HCT116 (cell line): ENCODE results near the gene MAST4. TPM values are rescaled to one million over a fixed set of nuclear protein-coding genes. Genes with fewer than 3 reads are reported as not detected.

Source experiments
- ATAC-seq: fragments of 200-7000 bp; cut with Tn5 transposase; 2 replicates; pipeline ENCODE4 v1.9.1; 2020; ENCODE audit warnings: mild to moderate bottlenecking, moderate library complexity
- BruUV-seq: library from RNA; stranded (reverse); fragments of 400-500 nt; replicated peaks from 2 replicates; lab custom pipeline; 2021; lab: Mats Ljungman, UMichigan
- CTCF ChIA-PET: fragments of 300-600 bp; sonication (Branson Sonifier 250); formaldehyde crosslinking; loops from one replicate; lab custom pipeline; 2021; ENCODE audit warnings: antibody characterized with exemption; lab: Charles Lee
- POLR2A ChIA-PET: fragments of 300-600, 350-600 bp; sonication (Branson Sonifier 250); formaldehyde crosslinking; loops from one replicate; lab custom pipeline; 2021; ENCODE audit warnings: antibody characterized with exemption; lab: Charles Lee
- RAD21 ChIA-PET, 2 experiments: fragments of 300-600 bp; sonication (Branson Sonifier 250); formaldehyde crosslinking; loops; one replicate each; lab custom pipeline; 2023; ENCODE audit warnings: low total read pairs in 2 of 2; ENCODE audit not compliant: uncharacterized antibody in 2 of 2, unreplicated experiment in 2 of 2, low non-redundant PET in 1 of 2; lab: Charles Lee
- DNase-seq: peaks from one replicate; pipeline ENCODE4 v3.0.0-alpha.2; 2010; ENCODE audit warnings: low read depth, low spot score
- H2AFZ ChIP-seq: fragments of 200-600 bp; shearing (Covaris generic), sonication (generic); 2 replicates; pipeline ENCODE4 v1.6.1; 2017; ENCODE audit warnings: low read depth, mixed run types, mixed read lengths, antibody characterized with exemption, low read length; ENCODE audit not compliant: poor library complexity, severe bottlenecking
- H3K27ac ChIP-seq: 2 replicates; pipeline ENCODE4 v1.5.1; 2012; ENCODE audit warnings: low read depth, low read length
- H3K27me3 ChIP-seq: fragments of 200-600 bp; sonication (generic); 2 replicates; pipeline ENCODE4 v1.6.1; 2016; ENCODE audit warnings: mixed run types, low read length, mixed read lengths; ENCODE audit not compliant: insufficient read depth
- H3K36me3 ChIP-seq, 2 experiments: fragments of 200-500 bp in 1 of 2; fragments of 200-600 bp in 1 of 2; sonication (Bioruptor generic) in 1 of 2; sonication (generic) in 1 of 2; 2 replicates each; pipeline versions ENCODE4 v1.5.1 to v1.6.1; 2014 to 2016; ENCODE audit warnings: low read length in 2 of 2, inconsistent platforms in 1 of 2, mixed read lengths in 1 of 2, mixed run types in 1 of 2; ENCODE audit not compliant: insufficient read depth in 2 of 2, control insufficient read depth in 1 of 2
- H3K4me1 ChIP-seq, 2 experiments: fragments of 200-600 bp in 1 of 2; sonication (generic) in 1 of 2; 2 replicates each; pipeline versions ENCODE4 v1.5.1 to v1.6.1; 2012 to 2017; ENCODE audit warnings: low read length in 2 of 2, inconsistent platforms in 1 of 2, mild to moderate bottlenecking in 1 of 2, mixed read lengths in 1 of 2, mixed run types in 1 of 2, moderate library complexity in 1 of 2; ENCODE audit not compliant: insufficient read depth in 2 of 2, control insufficient read depth in 1 of 2
- H3K4me2 ChIP-seq: fragments of 200-600 bp; sonication (generic); 2 replicates; pipeline ENCODE4 v1.6.1; 2017; ENCODE audit warnings: mixed run types, low read length, mixed read lengths
- H3K4me3 ChIP-seq, 2 experiments: fragments of 200-600 bp in 1 of 2; sonication (generic) in 1 of 2; replicated peaks in 1 of 2; 2 replicates each; pipeline ENCODE4 v1.5.1; 2011 to 2016; ENCODE audit warnings: low read length in 2 of 2, control low read depth in 1 of 2, low read depth in 1 of 2, mild to moderate bottlenecking in 1 of 2, mixed read lengths in 1 of 2, mixed run types in 1 of 2
- H3K79me2 ChIP-seq: fragments of 200-600 bp; sonication (generic); 2 replicates; pipeline ENCODE4 v1.6.1; 2017; ENCODE audit warnings: mild to moderate bottlenecking, mixed run types, low read length, moderate library complexity, mixed read lengths; ENCODE audit not compliant: insufficient read depth
- H3K9ac ChIP-seq: fragments of 200-600 bp; sonication (generic); 2 replicates; pipeline ENCODE4 v1.6.1; 2016; ENCODE audit warnings: low read length, mixed read lengths
- H3K9me2 ChIP-seq: fragments of 200-600 bp; sonication (generic), shearing (Covaris generic); 2 replicates; pipeline ENCODE4 v1.6.1; 2017; ENCODE audit warnings: mixed run types, mild to moderate bottlenecking, moderate library complexity; ENCODE audit not compliant: insufficient read depth
- H3K9me3 ChIP-seq, 2 experiments: fragments of 200-500 bp in 1 of 2; fragments of 200-600 bp in 1 of 2; sonication (Bioruptor generic) in 1 of 2; sonication (generic) in 1 of 2; 2 replicates each; pipeline ENCODE4 v1.6.1; 2014 to 2017; ENCODE audit warnings: low read length in 2 of 2, mixed read lengths in 2 of 2, inconsistent platforms in 1 of 2, low read depth in 1 of 2, mild to moderate bottlenecking in 1 of 2, mixed run types in 1 of 2, moderate library complexity in 1 of 2; ENCODE audit not compliant: control insufficient read depth in 1 of 2, insufficient read depth in 1 of 2
- H4K20me1 ChIP-seq: fragments of 200-600 bp; sonication (generic), shearing (Covaris generic); 2 replicates; pipeline ENCODE4 v1.6.1; 2017; ENCODE audit warnings: mixed run types, mild to moderate bottlenecking, moderate library complexity; ENCODE audit not compliant: insufficient read depth
- CBX3 ChIP-seq: IDR thresholded peaks from 2 replicates; pipeline ENCODE4 v1.6.1; 2012; ENCODE audit warnings: low read depth
- CEBPB ChIP-seq: IDR thresholded peaks from 2 replicates; pipeline ENCODE4 v1.6.1; 2012; ENCODE audit warnings: low read depth
- EGR1 ChIP-seq: IDR thresholded peaks from 2 replicates; pipeline ENCODE4 v1.6.1; 2012; ENCODE audit warnings: low read depth
- EZH2phosphoT487 ChIP-seq: fragments of 200-600 bp; IDR thresholded peaks from 2 replicates; pipeline ENCODE4 v1.6.1; 2018; ENCODE audit warnings: antibody characterized with exemption, borderline replicate concordance
- JUND ChIP-seq: IDR thresholded peaks from 2 replicates; pipeline ENCODE4 v1.6.1; 2012
- POLR2A ChIP-seq: IDR thresholded peaks from 2 replicates; pipeline ENCODE4 v1.7.0; 2011; ENCODE audit warnings: borderline replicate concordance; ENCODE audit not compliant: insufficient read depth, insufficient read length; ENCODE audit errors: extremely low read depth
- POLR2AphosphoS5 ChIP-seq: IDR thresholded peaks from 2 replicates; pipeline ENCODE4 v1.6.1; 2011; ENCODE audit warnings: mild to moderate bottlenecking, low read depth, low read length, moderate library complexity
- REST ChIP-seq: IDR thresholded peaks from 2 replicates; pipeline ENCODE4 v1.6.1; 2012; ENCODE audit warnings: low read depth
- SIN3A ChIP-seq: IDR thresholded peaks from 2 replicates; pipeline ENCODE4 v1.6.1; 2012; ENCODE audit warnings: low read depth
- YY1 ChIP-seq: IDR thresholded peaks from 2 replicates; pipeline ENCODE4 v1.6.1; 2011; ENCODE audit warnings: low read length, low read depth, moderate library complexity, mild to moderate bottlenecking; ENCODE audit not compliant: insufficient replicate concordance; ENCODE audit errors: extremely low read depth
- ZBTB33 ChIP-seq: IDR thresholded peaks from 2 replicates; pipeline ENCODE4 v1.6.1; 2011; ENCODE audit warnings: mild to moderate bottlenecking, low read length, moderate library complexity; ENCODE audit not compliant: insufficient replicate concordance; ENCODE audit errors: extremely low read depth
- ZFX ChIP-seq: fragments of 450-650 bp; IDR thresholded peaks from 2 replicates; pipeline ENCODE4 v1.6.1; 2017
- intact Hi-C: fragments of 100-400 bp; cut with micrococcal nuclease; formaldehyde crosslinking; loops from 2 replicates; pipeline ENCODE4 v1.10.0; 2022
- total RNA-seq: library from RNA; stranded (reverse); gene quantifications from one replicate; pipeline ENCODE4 v1.2.1, GENCODE V29; 2021; ENCODE audit not compliant: unreplicated experiment
- TF ChIP-seq, protein P1 (sequence below): IDR thresholded peaks from 2 replicates; pipeline ENCODE4 v1.6.1; 2012

The MAST4 gene
- total RNA-seq, 1 experiment from 2014 or later = 1.1 TPM

- Histone ChIP-seq H3K9ac (no peak overlapping the region), H3K27me3 (peaks cover 11% of the 10 kb centered on the region; the same call in 1 of the 2 replicates), H3K4me2 (no peak overlapping the region), H3K4me3 (no peak overlapping the region), H3K9me3 (no peaks in the 10 kb centered on the region), H3K36me3 (no peaks in the 10 kb centered on the region), H2AFZ (no peak overlapping the region), H4K20me1 (no peaks in the 10 kb centered on the region), H3K79me2 (no peaks in the 10 kb centered on the region), H3K4me1 (no peaks in the 10 kb centered on the region), H3K27ac (no peak overlapping the region), H3K9me2 (no peaks in the 10 kb centered on the region)
- RAD21 ChIA-PET = no interaction called here
- DNase-seq = no peak
- TF ChIP-seq CEBPB (no peak), EGR1 (no peak), SIN3A (no peak), CBX3 (no peak), POLR2AphosphoS5 (no peak), YY1 (no peak), EZH2phosphoT487 (no peak), ZFX (no peak), JUND (no peak), ZBTB33 (no peak), POLR2A (no peak), REST (no peak)
- TF ChIP-seq, protein P1, sequence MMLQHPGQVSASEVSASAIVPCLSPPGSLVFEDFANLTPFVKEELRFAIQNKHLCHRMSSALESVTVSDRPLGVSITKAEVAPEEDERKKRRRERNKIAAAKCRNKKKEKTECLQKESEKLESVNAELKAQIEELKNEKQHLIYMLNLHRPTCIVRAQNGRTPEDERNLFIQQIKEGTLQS = no peak
- ATAC-seq = no peak
- intact Hi-C loops = no loop called here
- BruUV-seq = no TSS peak
- POLR2A ChIA-PET = no interaction called here
- CTCF ChIA-PET = no interaction called here
Measured at GRCh38 chr5:67027171-67027570, 431.0 kb downstream of the MAST4 start.
